Suprapubic skin (tissue), 4 donors: Measurements from ENCODE around the gene PLEKHA3. TPM values are rescaled to one million over a fixed set of nuclear protein-coding genes. Genes with fewer than 3 reads are reported as not detected.

Experiments
- DNase-seq, 2 donors: peaks; one replicate each; pipeline ENCODE4 v3.0.0-alpha.2; 2019; ENCODE audit warnings: low spot score in 2 of 2
- H3K27ac ChIP-seq: fragments of 200-600 bp; sonication (generic); one replicate; pipeline ENCODE4 v1.5.1; 2019
- H3K27me3 ChIP-seq: fragments of 200-600 bp; sonication (generic); one replicate; pipeline ENCODE4 v1.5.1; 2019
- H3K36me3 ChIP-seq: fragments of 200-600 bp; sonication (generic); one replicate; pipeline ENCODE4 v1.5.1; 2019
- H3K4me1 ChIP-seq: fragments of 200-600 bp; sonication (generic); one replicate; pipeline ENCODE4 v1.5.1; 2019
- H3K4me3 ChIP-seq: fragments of 200-600 bp; sonication (generic); one replicate; pipeline ENCODE4 v1.5.1; 2019; ENCODE audit warnings: mild to moderate bottlenecking
- H3K9me3 ChIP-seq: fragments of 200-600 bp; sonication (generic); one replicate; pipeline ENCODE4 v1.5.1; 2019
- CTCF ChIP-seq, 2 donors: fragments of 200-600 bp in 1 of 2; fragments of 450-650 bp in 1 of 2; sonication (generic) in 1 of 2; IDR thresholded peaks; one replicate each; pipeline ENCODE4 v1.5.1; 2016 to 2019; ENCODE audit warnings: antibody characterized with exemption in 2 of 2, mild to moderate bottlenecking in 1 of 2, moderate library complexity in 1 of 2
- EP300 ChIP-seq: sonication (generic); formaldehyde crosslinking; IDR thresholded peaks from one replicate; pipeline ENCODE4 v1.6.1; 2017; ENCODE audit warnings: antibody characterized with exemption
- POLR2A ChIP-seq, 2 donors: fragments of 450-650 bp; IDR thresholded peaks; one replicate each; pipeline ENCODE4 v1.6.1; 2017; ENCODE audit warnings: antibody characterized with exemption in 2 of 2, mild to moderate bottlenecking in 2 of 2, moderate library complexity in 2 of 2
- POLR2AphosphoS5 ChIP-seq, 3 donors: sonication (generic); formaldehyde crosslinking; IDR thresholded peaks; one replicate each; pipeline ENCODE4 v1.6.1; 2017; ENCODE audit warnings: antibody characterized with exemption in 3 of 3
- WGBS: methylation state at CpG from one replicate; pipeline ENCODE4 v1.1.5; 2018; 5-methylcytosine and 5-hydroxymethylcytosine counted together
- total RNA-seq, 4 donors: library from RNA; depleted of rRNA; stranded (reverse); fragments of >200 nt; gene quantifications; one replicate each; pipeline ENCODE4 v1.1.0, GENCODE V29; 2016

Gene PLEKHA3
- total RNA-seq, 4 donors from 2014 or later, result 2.9 to 7.7 (median 5.8) TPM

- no peaks in the 10 kb centered on the region for H3K27me3 ChIP-seq
- no peaks in the 10 kb centered on the region for H3K36me3 ChIP-seq
- 92% methylated on average over 5 of the region's 5 CpGs for WGBS
- DNase-seq, result no peak
- peaks cover 12% of the 10 kb centered on the region for H3K4me1 ChIP-seq
- no peaks in the 10 kb centered on the region for H3K9me3 ChIP-seq
- H3K4me3 ChIP-seq, result no peak overlapping the region
- TF ChIP-seq CTCF (IDR thresholded peaks at IDR 0.05) (no peak), POLR2AphosphoS5 (IDR thresholded peaks at IDR 0.05) (no peak)
- H3K27ac ChIP-seq, result no peak overlapping the region
These were observed 5.7 kb upstream of the PLEKHA3 start for GRCh38 chr2:178474560-178474959.

GRCh38 chr2:178476477-178476876 lies 3.8 kb upstream of the PLEKHA3 start:
- no peak overlapping the region for H3K27ac ChIP-seq
- no peak for DNase-seq
- no peak overlapping the region for H3K4me3 ChIP-seq
- H3K27me3 ChIP-seq, result no peaks in the 10 kb centered on the region
- no peak for TF ChIP-seq CTCF (IDR thresholded peaks at IDR 0.05)
- TF ChIP-seq POLR2AphosphoS5 (IDR thresholded peaks at IDR 0.05), result no peak
- no peak for TF ChIP-seq EP300
- TF ChIP-seq POLR2A (IDR thresholded peaks at IDR 0.05), result no peak
- H3K4me1 ChIP-seq, result peaks cover 26% of the 10 kb centered on the region
- no peaks in the 10 kb centered on the region for H3K36me3 ChIP-seq
- no peaks in the 10 kb centered on the region for H3K9me3 ChIP-seq

GRCh38 chr2:178477443-178478129 lies 2.7 kb upstream of the PLEKHA3 start:
- WGBS, result 31% methylated on average over 3 of the region's 3 CpGs
- H3K9me3 ChIP-seq, result no peaks in the 10 kb centered on the region
- no peak for DNase-seq
- TF ChIP-seq CTCF (IDR thresholded peaks at IDR 0.05) (no peak), POLR2A (IDR thresholded peaks at IDR 0.05) (no peak)
- H3K4me1 ChIP-seq, result peaks cover 36% of the 10 kb centered on the region
- no peaks in the 10 kb centered on the region for H3K27me3 ChIP-seq
- H3K27ac ChIP-seq, result peak overlapping the region; percentile 90
- H3K4me3 ChIP-seq, result peak overlapping the region; percentile 98
- no peaks in the 10 kb centered on the region for H3K36me3 ChIP-seq

GRCh38 chr2:178478130-178478438 lies 2.2 kb upstream of the PLEKHA3 start:
- Histone ChIP-seq H3K4me1 (peaks cover 36% of the 10 kb centered on the region), H3K9me3 (no peaks in the 10 kb centered on the region), H3K4me3 (peak overlapping the region; percentile 98), H3K27ac (peak overlapping the region; percentile 90), H3K27me3 (no peaks in the 10 kb centered on the region), H3K36me3 (no peaks in the 10 kb centered on the region)
- no peak for TF ChIP-seq CTCF (IDR thresholded peaks at IDR 0.05)
- no peak for TF ChIP-seq EP300
- no peak for TF ChIP-seq POLR2AphosphoS5 (IDR thresholded peaks at IDR 0.05)
- TF ChIP-seq POLR2A (IDR thresholded peaks at IDR 0.05), result no peak
- 3% methylated on average over 10 of the region's 10 CpGs for WGBS
- no peak for DNase-seq

GRCh38 chr2:178478439-178479274 lies 1.6 kb upstream of the PLEKHA3 start, which contains the start of gene FKBP7:
Gene FKBP7 (minus strand): TSS chr2:178478600. CDS start chr2:178478499, 101 bp downstream.
- peak within 1 kb of the TSS; percentile 90 for H3K27ac ChIP-seq
- peaks cover 39% of the 10 kb centered on the region for H3K4me1 ChIP-seq
- no peaks in the 10 kb centered on the region for H3K36me3 ChIP-seq
- H3K9me3 ChIP-seq, result no peaks in the 10 kb centered on the region
- no peaks in the 10 kb centered on the region for H3K27me3 ChIP-seq
- WGBS, result 4% methylated on average over 49 of the region's 56 CpGs
- peak within 1 kb of the TSS; percentile 98 for H3K4me3 ChIP-seq
- peak in 1 of 2 donors; percentile 64 for TF ChIP-seq POLR2A (IDR thresholded peaks at IDR 0.05)
- peak in 1 of 3 donors; percentile 70 for TF ChIP-seq POLR2AphosphoS5 (IDR thresholded peaks at IDR 0.05)
- TF ChIP-seq CTCF (IDR thresholded peaks at IDR 0.05), result peak; percentile 26 to 65
- no peak for TF ChIP-seq EP300
- peak; percentile 91 to 94 for DNase-seq
